ENCODE measurements around the gene TBPL2.

- no peak for TF ChIP-seq CTCF (IDR thresholded peaks at IDR 0.05 in 2 of 3, conservative IDR thresholded peaks at IDR 0.05 in 1 of 3; ENCODE audit: borderline replicate concordance in 1 of 3, insufficient read depth in 1 of 3, low read depth in 2 of 3, low read length in 2 of 3)
- no peak for TF ChIP-seq POLR2A (IDR thresholded peaks at IDR 0.05; ENCODE audit: borderline replicate concordance, extremely low read depth, insufficient read depth, insufficient read length)
- TF ChIP-seq SP1 (IDR thresholded peaks at IDR 0.05; ENCODE audit: low read depth), result no peak
- TF ChIP-seq EZH2 (IDR thresholded peaks at IDR 0.05), result no peak
Observed at GRCh38 chr14:55470025-55470424, 29.6 kb upstream of the TBPL2 start.
